Germinal center (tissue), 1 donor: ENCODE data around the gene MCTP1.

ENCODE experiments used
- DNase-seq: peaks from one replicate; pipeline ENCODE4 v3.0.0; 2012; ENCODE audit warnings: mixed read lengths, low spot score

The MCTP1 gene

DNA sequence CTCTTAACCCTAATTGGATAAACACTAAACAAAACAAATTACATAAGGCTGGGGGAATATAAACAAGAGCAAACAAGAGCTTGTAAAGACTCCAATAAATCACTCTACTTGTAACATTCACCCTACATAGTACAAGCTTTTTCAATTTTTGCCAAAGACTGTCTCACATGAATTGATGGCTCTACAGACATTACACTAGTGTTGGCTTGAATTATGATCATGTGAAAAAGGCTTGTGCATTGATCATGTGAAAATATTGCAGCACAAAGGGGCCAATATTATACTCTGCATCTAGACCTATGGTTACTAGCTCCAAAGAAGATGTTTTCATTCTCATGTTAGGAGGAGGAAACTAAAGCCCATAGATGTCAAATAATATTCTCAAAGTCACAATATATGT lies 212.6 kb downstream of the MCTP1 start:
- DNase-seq: no peak

DNA sequence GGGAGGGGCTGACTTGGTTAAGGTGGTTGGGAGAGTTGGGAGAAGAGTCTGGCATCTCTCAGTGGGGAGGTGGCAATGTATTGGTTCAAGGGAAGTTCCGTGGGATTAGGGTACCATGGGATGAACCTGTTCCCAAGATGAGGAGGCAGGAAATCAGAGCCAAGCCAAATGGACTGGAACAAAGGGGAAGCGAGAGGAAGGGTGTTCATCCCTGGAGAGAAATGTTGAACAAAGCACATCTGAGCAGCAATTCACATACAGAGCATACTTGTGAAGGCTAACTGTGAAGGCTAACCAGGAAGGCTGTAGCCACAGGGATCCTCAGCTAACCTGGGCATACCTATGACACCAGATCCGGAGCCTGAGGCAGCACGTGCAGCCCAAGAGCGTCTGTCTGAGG lies 214.0 kb downstream of the MCTP1 start:
- no peak for DNase-seq

DNA sequence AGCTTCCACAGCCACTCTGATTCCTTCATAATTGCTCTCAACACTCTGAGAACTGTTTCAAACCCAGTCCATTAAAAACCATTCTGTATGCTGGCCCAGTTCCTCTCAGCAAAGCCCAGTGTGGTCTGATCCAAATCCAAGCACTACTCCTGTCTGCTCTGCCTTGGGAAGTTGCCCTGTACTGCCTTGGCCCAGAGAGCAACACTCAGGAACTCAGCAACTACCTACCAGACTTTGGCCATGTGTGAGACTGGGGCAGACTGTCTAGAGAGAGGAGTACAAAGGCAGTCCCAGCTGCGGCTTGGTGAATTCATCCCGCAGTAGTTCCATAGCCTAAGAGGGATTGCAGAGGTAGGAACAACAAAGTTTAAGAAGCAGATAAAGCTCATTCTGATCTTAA lies 214.4 kb downstream of the MCTP1 start:
- no peak for DNase-seq

DNA sequence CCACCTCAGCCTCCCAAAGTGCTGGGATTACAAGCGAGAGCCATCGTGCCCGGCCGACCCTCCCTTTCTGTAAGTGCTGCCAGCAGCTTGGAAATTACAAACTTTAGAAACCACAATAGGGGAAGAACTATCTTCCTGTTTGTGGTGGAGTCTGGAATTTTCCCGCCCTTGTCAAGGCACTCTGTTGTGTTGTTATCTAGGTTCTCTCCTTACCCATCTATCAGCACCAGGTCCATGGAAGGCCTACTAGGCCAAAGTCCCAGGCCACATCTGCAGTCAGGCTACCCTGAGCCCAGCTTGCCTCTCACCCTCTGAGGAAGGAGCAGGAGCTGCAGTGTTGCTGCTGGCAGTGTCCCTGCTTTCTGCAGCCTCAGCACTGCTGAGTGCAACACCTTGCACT lies 214.9 kb downstream of the MCTP1 start:
- DNase-seq: no peak

DNA sequence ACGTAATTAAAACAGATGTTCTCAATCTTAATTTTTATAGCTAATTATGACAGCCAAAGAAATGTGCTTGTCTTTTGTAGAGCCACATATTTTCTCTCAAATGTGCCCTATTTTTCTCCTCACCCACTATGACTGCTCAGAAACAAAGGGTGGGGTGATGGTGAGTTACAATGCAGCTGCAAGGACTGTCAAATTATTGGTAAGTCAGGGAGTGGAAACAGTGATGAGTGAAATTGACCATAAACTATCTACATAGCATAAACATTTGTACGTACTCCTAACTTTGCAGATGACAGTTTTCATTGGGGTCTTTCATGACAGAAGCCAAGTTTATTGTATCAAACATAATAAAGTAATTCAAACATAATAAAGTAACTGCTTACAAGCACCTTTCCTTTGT lies 215.9 kb downstream of the MCTP1 start:
- DNase-seq: no peak

DNA sequence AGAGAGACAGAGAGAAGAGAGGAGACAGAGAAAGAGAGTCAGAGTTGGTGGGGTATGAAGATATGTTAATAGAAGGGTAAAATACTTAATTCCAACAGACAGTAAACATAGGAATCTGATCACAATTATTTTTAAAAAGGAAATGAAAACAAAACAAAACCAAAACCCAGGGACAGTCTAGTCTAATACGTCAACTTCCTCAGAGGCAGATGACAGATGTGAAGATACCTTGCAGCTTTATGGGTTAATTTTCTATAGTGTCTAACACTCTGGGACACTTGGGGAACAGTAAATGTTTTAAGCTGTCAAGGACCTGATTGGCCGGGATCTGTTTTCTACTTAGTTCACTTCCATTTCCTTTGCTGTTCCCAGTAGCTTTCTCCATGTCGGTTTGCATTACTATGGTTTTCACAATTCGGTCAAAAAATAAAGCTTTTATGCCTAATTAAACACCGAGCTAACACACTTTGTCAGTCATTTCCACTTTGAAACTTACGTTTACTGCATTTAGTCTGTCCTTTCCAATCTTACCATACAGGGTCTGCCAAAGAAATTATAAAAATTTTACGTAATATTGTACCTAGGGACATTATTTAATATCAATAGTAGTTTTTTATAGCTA lies 216.5 kb downstream of the MCTP1 start:
- DNase-seq: no peak

DNA sequence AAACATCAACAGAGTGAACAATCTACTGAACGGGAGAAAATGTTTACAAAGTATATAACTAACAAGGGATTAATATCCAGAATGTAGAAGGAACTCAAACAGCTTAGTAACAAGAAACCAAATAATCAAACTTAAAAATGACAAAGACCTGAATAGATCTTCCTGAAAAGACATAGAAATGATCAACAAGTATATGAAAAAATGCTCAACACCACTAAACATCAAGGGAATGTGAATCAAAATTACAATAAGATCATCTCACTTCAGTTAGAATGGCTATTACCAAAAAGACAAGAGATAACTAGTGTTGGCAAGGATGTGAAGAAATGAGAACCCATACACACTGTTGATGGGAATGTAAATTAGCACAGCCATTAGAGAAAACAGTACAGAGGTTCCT lies 218.8 kb downstream of the MCTP1 start:
- no peak for DNase-seq

DNA sequence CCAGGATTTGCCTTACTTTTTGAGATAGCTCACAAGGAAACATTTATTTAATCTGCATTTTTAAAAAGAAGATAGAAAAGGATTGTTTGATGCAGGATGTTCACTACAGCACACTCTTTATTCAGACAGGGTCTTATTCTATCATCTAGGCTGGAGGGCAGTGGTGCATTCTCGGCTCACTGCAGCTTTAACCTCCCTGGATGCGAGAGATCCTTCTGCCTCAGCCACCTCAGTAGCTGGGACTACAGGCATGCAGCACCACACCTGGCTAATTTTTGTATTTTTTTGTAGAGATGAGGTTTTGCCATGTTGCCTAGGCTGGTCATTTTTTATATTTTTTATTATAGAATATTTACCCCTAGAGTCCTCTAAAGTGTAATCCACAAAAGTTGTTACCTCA lies 221.4 kb downstream of the MCTP1 start:
- DNase-seq: no peak

DNA sequence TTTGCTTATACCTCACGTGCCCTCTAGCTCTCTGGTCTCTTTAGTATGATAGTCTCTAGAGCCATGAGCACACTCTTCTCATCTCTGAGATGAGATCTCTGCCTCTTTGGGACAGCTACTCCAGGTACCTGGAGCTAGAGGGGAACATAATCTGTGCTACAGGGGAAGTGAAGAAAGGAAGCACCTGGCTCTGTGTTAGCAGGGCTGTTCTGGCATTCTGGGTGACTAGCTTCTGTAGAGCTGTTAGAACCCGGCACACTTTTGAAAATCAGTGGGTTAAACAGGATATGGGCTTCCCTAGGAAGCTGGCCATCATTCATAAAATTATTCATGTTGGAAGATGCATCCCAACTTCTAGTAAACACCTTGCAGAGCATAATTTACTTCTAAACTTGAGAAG lies 224.8 kb downstream of the MCTP1 start:
- DNase-seq: no peak

DNA sequence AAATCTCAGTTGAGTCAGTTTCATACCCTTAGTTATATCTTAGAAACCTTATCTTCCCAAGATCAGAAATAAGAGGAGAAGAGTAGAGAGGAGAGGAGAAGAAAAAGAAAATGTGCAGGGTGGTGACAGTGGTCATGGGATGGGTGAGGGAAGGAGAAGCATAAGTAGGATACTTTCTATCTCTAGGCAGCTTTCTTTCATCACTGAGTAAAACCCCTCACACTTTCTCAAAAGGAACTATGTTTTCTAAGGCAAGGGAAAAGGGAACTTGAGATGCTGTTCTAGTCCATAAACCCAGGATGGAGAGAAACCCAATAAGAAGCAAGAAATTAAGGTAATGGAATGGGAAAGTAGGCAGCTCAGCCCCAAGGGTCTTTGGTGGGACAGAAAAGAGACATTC lies 225.3 kb downstream of the MCTP1 start:
- DNase-seq: no peak

DNA sequence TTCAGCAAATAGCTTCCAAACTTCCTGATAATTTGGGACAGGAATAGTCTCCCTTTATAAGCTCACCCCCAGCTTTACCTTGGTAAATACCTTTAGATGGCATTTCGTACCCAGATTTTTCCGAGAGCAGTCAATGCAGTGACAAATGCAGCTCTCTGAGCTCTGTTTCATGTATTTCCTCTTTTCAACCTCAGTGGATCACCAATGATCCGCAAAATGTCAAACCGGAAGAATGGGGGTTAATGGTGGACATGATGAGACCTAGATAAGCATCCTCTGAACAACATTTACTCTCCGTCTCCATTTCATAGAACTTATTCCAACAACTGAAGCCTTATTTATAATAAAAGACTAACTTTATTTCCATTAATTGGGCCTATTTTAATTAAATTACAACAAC lies 227.3 kb downstream of the MCTP1 start:
- no peak for DNase-seq

DNA sequence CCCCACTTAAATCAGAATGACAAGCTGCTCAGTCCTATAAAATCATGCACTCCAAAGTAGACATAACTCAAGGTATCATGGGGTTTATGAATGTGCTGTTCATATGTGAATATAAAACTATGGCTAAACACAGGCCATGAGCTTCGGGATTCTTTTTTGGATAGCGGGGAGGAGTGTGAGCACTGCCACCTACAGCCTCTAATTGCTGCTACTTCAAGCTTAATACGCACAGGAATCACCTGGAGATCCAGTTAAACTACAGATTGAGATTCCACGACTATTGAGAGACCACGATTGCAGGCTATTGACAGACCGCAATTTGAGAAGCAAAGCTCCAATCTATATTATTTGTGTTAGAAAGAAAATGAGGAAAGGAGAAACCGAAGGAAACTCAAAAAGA lies 231.6 kb downstream of the MCTP1 start:
- DNase-seq: no peak

DNA sequence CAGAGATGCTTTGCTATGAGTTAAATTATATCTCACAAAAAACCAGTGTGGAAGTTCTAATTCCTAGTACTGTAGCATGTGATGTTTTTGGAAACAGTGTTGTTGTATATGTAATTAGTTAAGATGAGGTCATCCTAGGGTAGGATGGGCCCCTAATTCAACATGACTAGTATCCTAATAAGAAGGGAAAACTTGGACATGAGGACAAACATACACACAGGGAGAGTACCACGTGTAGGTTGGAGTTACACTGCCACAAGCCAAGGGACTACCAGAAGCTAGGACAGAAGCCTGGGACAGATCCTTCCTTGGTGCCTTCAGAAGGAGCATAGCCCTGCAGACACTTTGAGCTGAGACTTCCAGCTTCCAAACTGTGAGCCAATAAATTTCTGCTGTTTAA lies 234.2 kb downstream of the MCTP1 start:
- DNase-seq: no peak

DNA sequence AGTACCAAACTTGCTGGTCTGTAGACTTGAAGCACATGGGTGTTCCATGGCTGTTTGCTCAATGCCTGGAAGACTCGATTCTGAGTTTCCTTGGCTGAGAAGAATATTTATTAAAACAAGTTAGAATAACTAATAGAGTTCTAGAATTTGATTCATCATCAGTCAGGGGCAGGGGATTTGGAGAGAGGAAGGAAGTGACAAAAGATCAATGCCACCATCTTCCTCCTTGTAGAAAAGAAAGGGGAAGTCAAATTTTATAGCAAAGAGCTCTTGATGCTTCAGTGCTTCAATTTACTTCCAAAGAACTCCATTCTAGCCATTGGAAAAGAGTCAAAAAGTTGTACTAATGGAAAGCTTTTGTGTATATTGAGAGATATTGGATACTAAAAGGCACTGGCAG lies 236.3 kb downstream of the MCTP1 start:
- no peak for DNase-seq

DNA sequence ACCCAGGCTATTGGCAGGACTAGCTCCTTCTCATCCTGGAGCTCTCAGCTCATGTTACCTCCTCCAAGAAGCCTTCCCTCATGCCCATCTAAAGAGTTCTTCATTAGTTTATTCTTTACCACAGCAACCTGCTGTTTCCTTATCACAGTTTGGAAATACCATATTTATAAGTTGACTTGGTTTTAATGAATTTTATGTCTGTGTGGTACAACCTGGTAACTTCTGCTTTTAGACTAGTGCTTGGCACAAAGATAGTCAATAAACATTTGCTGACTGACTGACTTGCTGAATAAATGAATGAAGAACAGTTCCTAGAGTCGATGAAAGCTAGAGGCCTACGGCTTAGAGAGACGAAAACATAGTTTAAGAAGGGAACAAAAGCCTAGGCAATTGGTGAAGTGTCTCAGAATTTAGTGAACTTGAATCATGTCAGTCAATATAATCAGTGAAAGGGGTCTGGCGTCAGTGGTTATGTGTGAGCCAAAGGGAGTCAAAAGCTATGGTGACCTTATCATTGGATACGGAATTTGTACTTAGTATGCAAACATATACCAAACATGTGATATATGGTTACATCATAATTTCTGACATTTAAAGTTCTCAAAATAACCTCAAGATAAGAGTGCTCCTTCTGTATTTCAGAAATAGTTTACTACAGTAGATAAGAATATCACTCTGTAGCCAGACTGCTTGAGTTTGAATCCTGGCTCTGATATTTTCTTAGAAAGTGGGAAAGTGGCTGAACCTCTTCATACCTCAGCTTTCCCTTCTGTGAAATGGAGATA lies 239.5 kb downstream of the MCTP1 start:
- DNase-seq: no peak

DNA sequence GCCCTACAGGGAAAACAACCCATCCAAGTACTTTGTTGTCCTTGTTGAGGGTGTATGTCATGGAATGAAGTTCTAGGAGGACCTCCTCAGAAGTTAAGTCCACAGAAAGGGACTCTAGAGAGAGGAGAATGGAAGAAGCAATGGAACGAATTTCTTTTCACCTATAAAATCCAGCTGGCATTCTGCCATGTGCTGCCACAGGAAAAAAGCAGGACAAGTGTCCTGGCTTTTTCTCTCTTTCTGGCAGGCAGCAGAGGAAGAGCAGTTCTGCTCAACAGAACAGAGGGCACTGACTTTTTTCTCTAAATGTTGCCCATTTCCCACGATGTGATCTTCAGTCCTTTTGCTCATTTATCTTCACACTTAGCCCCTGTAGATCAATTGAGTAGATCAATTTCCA lies 240.8 kb downstream of the MCTP1 start:
- no peak for DNase-seq

DNA sequence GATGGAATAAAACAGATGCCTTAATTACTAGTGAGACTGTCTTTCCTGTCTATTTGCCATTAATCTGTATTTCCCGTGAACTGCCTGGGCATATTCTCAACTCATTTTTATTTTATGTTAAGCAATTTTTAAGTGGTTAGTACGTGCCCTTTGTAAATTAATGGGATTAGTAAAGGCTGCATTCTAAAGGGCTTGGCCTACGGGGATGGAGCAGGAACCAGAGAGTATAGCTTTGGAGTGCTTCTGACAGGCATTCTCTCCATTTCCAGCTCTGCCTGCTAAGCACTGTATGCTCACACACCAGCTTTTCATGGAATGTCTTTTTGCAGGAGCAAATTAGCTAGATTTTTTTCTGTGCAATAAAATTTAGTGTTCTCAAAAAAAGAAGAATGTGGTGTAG lies 241.2 kb downstream of the MCTP1 start:
- no peak for DNase-seq

DNA sequence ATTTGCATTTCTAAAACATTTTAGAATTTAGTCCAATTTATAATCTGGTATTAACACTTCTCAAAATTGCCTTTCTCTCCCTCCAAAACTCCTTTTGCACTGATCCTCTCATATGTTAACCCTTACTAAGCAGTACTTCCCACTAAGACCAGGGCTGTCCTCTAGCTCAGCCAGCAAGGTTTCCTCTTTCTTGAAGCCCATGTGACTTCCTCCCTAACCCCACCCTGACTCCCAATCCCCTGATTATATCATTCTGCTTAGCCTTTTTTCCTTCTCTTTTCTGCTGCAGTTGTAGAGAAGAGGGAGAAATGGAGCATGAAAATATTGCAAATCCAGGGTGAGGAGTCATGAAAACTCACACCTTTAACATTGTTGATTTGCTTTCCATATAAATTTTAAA lies 241.7 kb downstream of the MCTP1 start:
- DNase-seq: no peak

DNA sequence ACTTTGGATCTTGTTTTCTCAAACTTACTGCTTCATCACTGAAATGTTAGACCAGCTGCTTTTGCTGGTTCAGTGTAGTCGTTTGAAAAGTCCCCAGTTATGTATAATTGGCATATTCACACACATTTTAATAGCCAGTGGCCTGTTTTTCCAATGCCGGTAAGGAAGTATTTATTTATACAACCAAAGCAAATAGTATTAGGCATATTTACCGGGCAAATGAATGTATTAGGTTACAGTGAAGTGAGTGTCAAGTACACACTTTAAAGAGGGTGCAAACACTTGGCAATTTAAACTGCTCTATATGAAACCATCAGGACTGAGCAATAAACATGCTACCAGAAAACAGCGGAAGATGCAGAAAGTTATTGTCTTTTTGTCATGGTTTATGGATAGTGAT lies 242.9 kb downstream of the MCTP1 start:
- no peak for DNase-seq

DNA sequence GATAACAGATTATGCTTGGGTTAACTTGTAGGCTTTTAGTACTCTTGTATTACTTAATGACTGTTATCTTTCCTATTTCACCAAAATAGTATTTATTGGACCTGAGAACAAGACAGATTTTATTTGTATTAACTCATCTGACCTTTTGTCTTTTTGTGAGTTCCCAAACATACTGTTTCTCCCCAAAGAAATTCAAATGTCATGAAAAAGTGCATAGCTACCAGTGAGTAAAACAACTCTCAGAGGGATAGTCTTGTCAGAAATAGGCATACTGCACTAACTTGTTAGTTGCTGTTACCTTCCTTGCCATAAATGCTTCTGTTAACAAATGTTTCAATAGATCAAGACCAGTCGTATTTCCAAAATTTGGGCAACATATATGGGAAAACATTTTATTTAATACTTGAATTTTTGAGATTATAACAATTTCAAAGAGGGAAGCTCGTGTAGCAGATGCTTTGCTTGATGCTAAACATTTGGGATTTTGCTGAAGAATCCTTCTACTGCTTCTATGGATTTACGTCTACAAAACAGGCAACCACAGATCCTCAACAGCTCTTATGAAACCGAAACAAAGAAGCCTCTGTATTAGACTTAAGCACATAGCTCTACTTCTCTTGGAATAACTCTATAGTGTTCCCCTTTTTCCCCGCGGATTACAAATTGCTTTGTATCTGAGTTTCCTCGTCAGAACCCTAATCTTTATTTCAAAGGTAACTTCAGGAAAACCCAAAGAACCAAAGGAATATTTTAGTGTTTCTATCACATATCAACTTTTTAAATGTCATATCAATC lies 248.8 kb downstream of the MCTP1 start:
- no peak for DNase-seq

DNA sequence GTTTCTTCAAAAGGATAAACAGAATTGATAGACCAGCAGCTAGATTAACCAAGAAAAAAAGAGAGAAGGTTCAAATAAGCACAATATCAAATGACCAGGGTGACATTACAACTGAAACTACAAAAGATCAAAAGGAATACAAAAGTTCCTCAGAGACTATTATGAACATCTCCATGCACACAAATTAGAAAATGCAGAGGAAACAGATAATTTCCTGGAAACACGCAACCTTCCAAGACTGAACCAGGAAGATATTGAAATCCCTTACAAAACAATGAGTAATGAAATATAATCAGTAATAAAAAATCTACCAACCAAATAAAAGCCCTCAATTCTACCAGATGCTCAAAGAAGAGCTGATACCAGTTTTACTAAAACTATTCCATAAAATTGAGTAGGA lies 252.1 kb downstream of the MCTP1 start:
- no peak for DNase-seq

DNA sequence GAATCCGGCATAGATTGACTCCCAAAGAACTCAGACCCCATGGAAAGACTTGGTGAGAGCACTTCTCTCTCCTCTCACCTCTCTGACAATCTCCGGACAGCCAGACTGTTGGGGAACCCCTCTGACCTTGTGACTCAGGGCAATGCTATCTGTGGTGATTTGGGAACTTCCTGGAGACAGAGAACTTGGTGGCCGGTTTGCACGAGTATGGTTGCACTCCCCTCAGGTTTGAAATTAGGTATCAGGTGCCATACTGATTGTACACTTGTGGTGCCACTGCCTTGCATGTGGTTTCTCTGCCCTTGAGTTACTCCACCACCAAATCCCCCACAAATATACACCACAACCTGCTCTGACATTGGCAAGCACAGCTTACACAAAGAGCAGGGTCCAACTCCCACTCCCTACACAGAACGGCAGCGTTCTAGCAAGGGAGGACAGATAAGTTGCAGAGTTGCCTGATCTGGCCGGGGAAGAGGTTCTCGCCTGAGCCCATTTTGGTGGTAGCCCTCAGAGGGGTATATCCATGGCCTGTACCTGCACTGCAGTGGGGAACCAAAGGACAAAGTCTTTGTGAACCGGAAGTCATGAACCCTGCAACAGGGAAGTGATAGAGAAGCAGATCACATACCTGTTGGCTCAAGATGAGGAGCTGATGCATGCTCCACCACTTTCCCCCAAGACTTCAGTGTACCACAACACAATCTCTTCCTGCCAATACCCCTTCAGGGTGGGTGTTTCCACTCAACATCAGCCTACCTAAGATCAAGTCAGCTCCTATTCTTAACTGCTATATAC lies 255.1 kb downstream of the MCTP1 start:
- no peak for DNase-seq

DNA sequence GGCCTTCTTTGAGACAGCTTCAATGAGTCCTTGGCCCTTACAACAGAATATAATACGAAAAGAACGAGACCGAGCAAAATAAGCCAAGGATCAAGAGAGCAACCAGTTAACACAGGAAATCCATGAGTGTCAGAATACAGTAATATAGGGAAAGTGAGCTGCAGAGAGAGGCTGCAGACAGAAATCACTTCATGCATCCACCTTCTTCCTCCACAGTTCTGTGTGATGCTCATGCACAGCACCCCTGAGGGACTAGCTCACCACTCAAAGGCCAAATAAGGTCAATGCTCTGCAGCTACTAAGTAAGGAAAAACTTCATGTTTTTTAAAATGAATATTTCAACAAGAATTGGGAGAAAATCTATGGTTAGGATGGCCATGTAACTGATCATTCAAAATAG lies 257.1 kb downstream of the MCTP1 start:
- DNase-seq: no peak
